ACHN (cell line): ENCODE results near the gene NAPB.

Source experiments
- DNase-seq: peaks from one replicate; pipeline ENCODE4 v3.0.0-alpha.2; 2015
- in situ Hi-C: cut with HindIII; loops from 2 replicates; pipeline ENCODE4 v1.10.0; 2017; ENCODE audit warnings: low sequenced_read_pairs, low pct_ligation_motif_present, low pct_unique_long_range_greater_than_20kb

The NAPB gene

GRCh38 chr20:23410916-23411695, 10.2 kb downstream of the NAPB start:
- in situ Hi-C loops = no loop called here
- DNase-seq = no peak

- no peak for DNase-seq
- in situ Hi-C loops = no loop called here
These were observed 11.5 kb downstream of the NAPB start for GRCh38 chr20:23409800-23410199.

- in situ Hi-C loops = no loop called here
- no peak for DNase-seq
These were observed 12.3 kb downstream of the NAPB start for GRCh38 chr20:23408957-23409356.

- DNase-seq = no peak
- in situ Hi-C loops = no loop called here
These were observed 13.4 kb downstream of the NAPB start for GRCh38 chr20:23407781-23408464.

- in situ Hi-C loops = no loop called here
- no peak for DNase-seq
These were observed 14.4 kb downstream of the NAPB start for GRCh38 chr20:23406880-23407279.

GRCh38 chr20:23404196-23404595, 17.1 kb downstream of the NAPB start:
- DNase-seq = no peak
- in situ Hi-C loops = no loop called here

GRCh38 chr20:23403751-23404150, 17.5 kb downstream of the NAPB start:
- in situ Hi-C loops = no loop called here
- DNase-seq = no peak

GRCh38 chr20:23401051-23401450, 20.2 kb downstream of the NAPB start:
- no peak for DNase-seq
- in situ Hi-C loops = no loop called here

GRCh38 chr20:23399568-23400241, 21.6 kb downstream of the NAPB start:
- no peak for DNase-seq
- in situ Hi-C loops = no loop called here

GRCh38 chr20:23397961-23398360, 23.3 kb downstream of the NAPB start:
- in situ Hi-C loops = no loop called here
- peak; percentile 49 for DNase-seq

GRCh38 chr20:23396950-23397627, 24.2 kb downstream of the NAPB start:
- in situ Hi-C loops = no loop called here
- no peak for DNase-seq

- in situ Hi-C loops = no loop called here
- no peak for DNase-seq
These were observed 27.1 kb downstream of the NAPB start for GRCh38 chr20:23393996-23394775.

GRCh38 chr20:23391707-23392310, 29.5 kb downstream of the NAPB start:
- in situ Hi-C loops = no loop called here
- no peak for DNase-seq

- in situ Hi-C loops = no loop called here
These were observed 31.1 kb downstream of the NAPB start for GRCh38 chr20:23390091-23390774.

GRCh38 chr20:23387118-23387443, 34.2 kb downstream of the NAPB start:
- in situ Hi-C loops = no loop called here
- DNase-seq = no peak

More at GRCh38 chr20:23390091-23390774, 31.1 kb downstream of the NAPB start:
- no peak for DNase-seq

- in situ Hi-C loops = no loop called here
- no peak for DNase-seq
These were observed 34.8 kb downstream of the NAPB start for GRCh38 chr20:23386304-23387117.

GRCh38 chr20:23381876-23382275, 39.4 kb downstream of the NAPB start:
- DNase-seq = no peak
- in situ Hi-C loops = no loop called here
